Measurements from ENCODE around the gene PCYT1B. TPM values are rescaled to one million over a fixed set of nuclear protein-coding genes. Genes with fewer than 3 reads are reported as not detected.
"Not testable (repeated sequence)": the region's sequence is repeated elsewhere in the genome, so short reads cannot be mapped to it uniquely, and the experiment has no call there.

The PCYT1B gene
- total RNA-seq, 4 donors from 2014 or later = 0.16 TPM; not detected in 3

DNA sequence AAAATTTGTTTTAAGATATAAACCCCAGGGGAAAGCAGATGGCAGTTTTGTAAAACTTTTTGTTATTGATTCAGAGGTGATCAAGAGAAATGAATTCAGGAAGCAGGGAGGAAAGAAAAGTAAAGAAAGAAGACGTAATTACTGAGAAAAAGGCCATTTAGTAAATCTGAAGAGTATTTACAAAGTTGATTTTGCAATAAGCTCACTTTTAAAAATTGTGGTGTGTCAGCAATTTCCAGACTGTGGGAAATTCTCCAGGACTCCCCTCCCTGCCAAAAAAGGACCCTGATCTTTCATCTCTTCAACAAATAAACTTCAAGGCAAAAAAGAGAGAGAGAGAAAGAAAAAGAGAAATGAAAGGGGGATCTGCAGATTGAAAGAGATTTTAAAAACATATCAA lies 36.6 kb downstream of the PCYT1B start:
- DNase-seq = no peak
- TF ChIP-seq POLR2AphosphoS5 (IDR thresholded peaks at IDR 0.05) (no peak), POLR2A (IDR thresholded peaks at IDR 0.05) (no peak), EP300 (IDR thresholded peaks at IDR 0.05; ENCODE audit: low read depth) (no peak)
- TF ChIP-seq, protein P1, sequence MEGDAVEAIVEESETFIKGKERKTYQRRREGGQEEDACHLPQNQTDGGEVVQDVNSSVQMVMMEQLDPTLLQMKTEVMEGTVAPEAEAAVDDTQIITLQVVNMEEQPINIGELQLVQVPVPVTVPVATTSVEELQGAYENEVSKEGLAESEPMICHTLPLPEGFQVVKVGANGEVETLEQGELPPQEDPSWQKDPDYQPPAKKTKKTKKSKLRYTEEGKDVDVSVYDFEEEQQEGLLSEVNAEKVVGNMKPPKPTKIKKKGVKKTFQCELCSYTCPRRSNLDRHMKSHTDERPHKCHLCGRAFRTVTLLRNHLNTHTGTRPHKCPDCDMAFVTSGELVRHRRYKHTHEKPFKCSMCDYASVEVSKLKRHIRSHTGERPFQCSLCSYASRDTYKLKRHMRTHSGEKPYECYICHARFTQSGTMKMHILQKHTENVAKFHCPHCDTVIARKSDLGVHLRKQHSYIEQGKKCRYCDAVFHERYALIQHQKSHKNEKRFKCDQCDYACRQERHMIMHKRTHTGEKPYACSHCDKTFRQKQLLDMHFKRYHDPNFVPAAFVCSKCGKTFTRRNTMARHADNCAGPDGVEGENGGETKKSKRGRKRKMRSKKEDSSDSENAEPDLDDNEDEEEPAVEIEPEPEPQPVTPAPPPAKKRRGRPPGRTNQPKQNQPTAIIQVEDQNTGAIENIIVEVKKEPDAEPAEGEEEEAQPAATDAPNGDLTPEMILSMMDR (IDR thresholded peaks at IDR 0.05) = no peak
- H3K4me1 ChIP-seq = no peaks in the 10 kb centered on the region
- H3K27me3 ChIP-seq = no peaks in the 10 kb centered on the region
- intact Hi-C loops (cut with DNase I; ENCODE audit: low total_unique reads) = no loop called here
- no peaks in the 10 kb centered on the region for H3K9me3 ChIP-seq
- no peaks in the 10 kb centered on the region for H3K36me3 ChIP-seq
- no peak overlapping the region for H3K4me3 ChIP-seq
- 41% methylated on average over 1 of the region's 1 CpG; no CpG with 5 or more reads in 1 of the 2 donors for WGBS, 2 donors (ENCODE audit: low coverage in 1 of 2)
- in situ Hi-C loops (cut with MboI; ENCODE audit: low pct_ligation_motif_present in 1 of 4, low pct_unique_long_range_greater_than_20kb in 1 of 4, low sequenced_read_pairs in 3 of 4) = no loop called here
- no peak overlapping the region for H3K27ac ChIP-seq

DNA sequence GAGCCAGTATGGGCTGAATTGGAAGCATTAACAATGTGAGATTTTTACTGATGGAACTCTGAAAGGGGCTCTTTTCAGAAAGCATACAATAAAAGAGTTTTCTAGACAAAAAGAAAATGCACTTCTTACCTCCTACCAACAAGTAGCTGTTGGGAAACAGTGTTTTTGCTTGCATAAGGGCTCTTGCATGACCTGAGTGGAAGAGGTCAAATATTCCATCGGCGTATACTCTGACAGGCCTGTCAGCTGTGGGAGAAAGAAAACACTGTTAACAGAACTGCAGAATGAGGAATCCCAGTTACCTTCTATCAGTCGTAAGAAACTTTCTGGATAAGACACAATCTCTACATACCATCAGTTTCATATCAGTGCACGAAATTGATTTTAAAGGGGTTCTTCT lies 39.5 kb downstream of the PCYT1B start:
- no peaks in the 10 kb centered on the region for H3K4me1 ChIP-seq
- intact Hi-C loops (cut with DNase I; ENCODE audit: low total_unique reads) (no loop called here), in situ Hi-C loops (cut with MboI; ENCODE audit: low pct_ligation_motif_present in 1 of 4, low pct_unique_long_range_greater_than_20kb in 1 of 4, low sequenced_read_pairs in 3 of 4) (no loop called here)
- H3K27ac ChIP-seq = no peak overlapping the region
- H3K27me3 ChIP-seq = no peaks in the 10 kb centered on the region
- H3K36me3 ChIP-seq = no peaks in the 10 kb centered on the region
- 61 to 71% methylated on average over 2 to 4 of the region's 4 CpGs for WGBS, 2 donors (ENCODE audit: low coverage in 1 of 2)
- H3K9me3 ChIP-seq = no peaks in the 10 kb centered on the region
- TF ChIP-seq POLR2A (IDR thresholded peaks at IDR 0.05) (no peak), POLR2AphosphoS5 (IDR thresholded peaks at IDR 0.05) (no peak), EP300 (IDR thresholded peaks at IDR 0.05; ENCODE audit: low read depth) (no peak)
- TF ChIP-seq, protein P1 (IDR thresholded peaks at IDR 0.05) = no peak
- H3K4me3 ChIP-seq = no peak overlapping the region
- no peak for DNase-seq

DNA sequence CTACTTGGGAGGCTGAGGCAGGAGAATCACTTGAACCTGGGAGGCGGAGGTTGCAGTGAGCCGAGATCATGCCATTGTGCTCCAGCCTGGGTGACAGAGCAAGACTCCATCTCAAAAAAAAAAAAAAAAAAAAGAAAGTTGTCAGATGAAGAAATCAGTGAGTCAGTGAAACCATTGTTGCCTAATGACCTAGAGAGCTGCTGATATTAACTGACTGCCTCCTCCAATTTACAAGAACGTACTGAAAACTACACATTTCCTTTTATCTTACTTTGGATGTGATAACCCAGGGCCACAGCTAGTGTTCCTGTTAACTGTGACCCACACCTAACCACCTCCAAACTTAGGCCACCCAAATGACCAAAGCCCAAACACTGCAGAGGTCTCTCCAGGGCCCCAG lies 41.2 kb downstream of the PCYT1B start:
- intact Hi-C loops (cut with DNase I; ENCODE audit: low total_unique reads) = not testable (repeated sequence)

DNA sequence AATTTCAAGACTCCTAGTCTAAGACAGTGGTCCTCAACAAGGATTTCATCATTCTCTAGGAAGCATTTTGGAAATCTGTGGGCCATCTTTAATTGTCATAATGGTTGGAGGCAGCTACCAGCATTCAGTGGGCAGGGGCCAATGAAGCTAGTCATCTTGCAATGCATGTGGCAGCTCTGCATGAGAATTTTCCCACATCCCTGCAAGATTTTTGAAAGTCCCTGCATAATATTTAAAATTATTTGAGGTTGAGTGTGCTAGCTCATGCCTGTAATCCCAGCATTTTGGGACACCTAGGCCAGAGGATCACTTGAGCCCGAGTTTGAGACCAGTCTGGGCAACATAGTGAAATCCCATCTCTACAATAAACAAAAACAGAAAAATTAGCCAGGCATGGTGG lies 44.0 kb downstream of the PCYT1B start:
- in situ Hi-C loops (cut with MboI; ENCODE audit: low pct_ligation_motif_present in 1 of 4, low pct_unique_long_range_greater_than_20kb in 1 of 4, low sequenced_read_pairs in 3 of 4) = no loop called here
- no peak for DNase-seq

More for the DNA sequence above, 41.2 kb downstream of the PCYT1B start:
- in situ Hi-C loops (cut with MboI; ENCODE audit: low pct_ligation_motif_present in 1 of 4, low pct_unique_long_range_greater_than_20kb in 1 of 4, low sequenced_read_pairs in 3 of 4); H3K4me3 ChIP-seq; H3K27ac ChIP-seq; H3K9me3 ChIP-seq; DNase-seq; H3K4me1 ChIP-seq; H3K27me3 ChIP-seq; H3K36me3 ChIP-seq: not testable (repeated sequence)
- 88% methylated on average over 3 of the region's 3 CpGs; no CpG with 5 or more reads in 1 of the 2 donors for WGBS, 2 donors (ENCODE audit: low coverage in 1 of 2)

More for the DNA sequence above, 44.0 kb downstream of the PCYT1B start:
- Histone ChIP-seq H3K4me1 (no peaks in the 10 kb centered on the region), H3K36me3 (no peaks in the 10 kb centered on the region), H3K27ac (no peak overlapping the region), H3K9me3 (no peaks in the 10 kb centered on the region), H3K27me3 (no peaks in the 10 kb centered on the region), H3K4me3 (no peak overlapping the region)
- TF ChIP-seq POLR2A (IDR thresholded peaks at IDR 0.05) = no peak
- TF ChIP-seq POLR2AphosphoS5 (IDR thresholded peaks at IDR 0.05) = no peak
- TF ChIP-seq EP300 (IDR thresholded peaks at IDR 0.05; ENCODE audit: low read depth) = no peak
- TF ChIP-seq, protein P1 (IDR thresholded peaks at IDR 0.05) = no peak
- whole genome bisulfite sequencing, 2 donors (ENCODE audit: low coverage in 1 of 2) = 50% methylated on average over 1 of the region's 1 CpG; no CpG with 5 or more reads in 1 of the 2 donors
- intact Hi-C loops (cut with DNase I; ENCODE audit: low total_unique reads) = no loop called here

Measured in transverse colon (tissue), 4 donors.